Measurements from ENCODE around the gene ZNF853. TPM values are rescaled to one million over a fixed set of nuclear protein-coding genes. Genes with fewer than 3 reads are reported as not detected.
"Not testable (repeated sequence)": the region's sequence is repeated elsewhere in the genome, so short reads cannot be mapped to it uniquely, and the experiment has no call there.

ZNF853 gene
- total RNA-seq, 2 donors from 2014 or later, result 8.1 to 11.9 TPM

DNA sequence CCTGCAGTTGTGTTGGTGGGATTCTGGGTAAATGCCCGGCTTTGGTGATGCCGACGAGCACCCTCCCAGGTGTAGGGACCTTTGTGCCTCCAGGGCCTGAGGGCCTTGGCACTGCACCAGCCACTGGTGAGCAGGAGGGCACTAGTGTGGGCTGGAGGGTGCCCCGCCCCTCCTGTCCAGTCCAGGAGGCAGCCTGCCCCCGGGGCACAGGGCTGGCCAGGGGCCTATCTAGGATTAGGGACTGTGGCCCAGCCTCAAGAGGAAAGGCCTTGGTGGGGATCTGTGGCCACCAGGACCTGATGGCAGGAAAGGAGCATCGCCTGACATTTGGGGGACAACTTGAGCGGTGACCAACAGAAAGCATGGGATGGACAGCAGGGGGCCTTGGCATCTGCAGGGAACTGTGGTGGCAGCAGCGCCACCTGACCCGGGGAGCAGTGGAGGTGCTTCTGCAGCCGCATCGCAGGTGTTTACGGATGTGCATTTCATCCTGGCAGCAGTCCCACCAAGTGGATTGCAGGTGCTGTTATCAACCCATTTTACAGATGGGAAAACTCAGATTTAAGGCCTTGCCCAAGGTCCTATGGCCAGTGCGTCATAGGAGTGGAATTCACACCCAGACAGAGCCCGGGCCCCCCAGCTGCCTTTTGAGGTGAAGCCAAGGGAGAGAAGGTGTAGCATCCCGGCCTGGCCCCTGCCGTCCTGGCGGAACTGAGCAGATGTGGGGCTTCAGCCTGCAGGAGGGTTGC, 32.8 kb downstream of the ZNF853 start:
- DNase-seq (ENCODE audit: low spot score), result no peak
- intact Hi-C loops (cut with DNase I), result no loop called here

DNA sequence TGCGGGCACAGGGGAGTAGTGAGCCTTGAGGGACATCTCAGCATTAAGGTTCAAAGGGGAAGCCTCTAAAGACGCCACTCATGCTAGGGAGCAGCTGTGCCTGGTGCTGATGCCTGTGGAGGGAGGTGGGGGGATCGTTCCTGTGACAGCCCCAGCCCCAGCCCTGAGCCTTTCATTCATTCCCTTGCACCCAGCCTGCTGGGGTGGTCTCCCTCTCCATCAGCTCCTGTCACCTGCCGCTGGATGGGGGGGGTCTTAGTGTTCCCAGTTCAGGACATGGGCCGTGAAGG, 33.4 kb downstream of the ZNF853 start:
- intact Hi-C loops (cut with DNase I), result no loop called here
- DNase-seq (ENCODE audit: low spot score), result peak; percentile 53

DNA sequence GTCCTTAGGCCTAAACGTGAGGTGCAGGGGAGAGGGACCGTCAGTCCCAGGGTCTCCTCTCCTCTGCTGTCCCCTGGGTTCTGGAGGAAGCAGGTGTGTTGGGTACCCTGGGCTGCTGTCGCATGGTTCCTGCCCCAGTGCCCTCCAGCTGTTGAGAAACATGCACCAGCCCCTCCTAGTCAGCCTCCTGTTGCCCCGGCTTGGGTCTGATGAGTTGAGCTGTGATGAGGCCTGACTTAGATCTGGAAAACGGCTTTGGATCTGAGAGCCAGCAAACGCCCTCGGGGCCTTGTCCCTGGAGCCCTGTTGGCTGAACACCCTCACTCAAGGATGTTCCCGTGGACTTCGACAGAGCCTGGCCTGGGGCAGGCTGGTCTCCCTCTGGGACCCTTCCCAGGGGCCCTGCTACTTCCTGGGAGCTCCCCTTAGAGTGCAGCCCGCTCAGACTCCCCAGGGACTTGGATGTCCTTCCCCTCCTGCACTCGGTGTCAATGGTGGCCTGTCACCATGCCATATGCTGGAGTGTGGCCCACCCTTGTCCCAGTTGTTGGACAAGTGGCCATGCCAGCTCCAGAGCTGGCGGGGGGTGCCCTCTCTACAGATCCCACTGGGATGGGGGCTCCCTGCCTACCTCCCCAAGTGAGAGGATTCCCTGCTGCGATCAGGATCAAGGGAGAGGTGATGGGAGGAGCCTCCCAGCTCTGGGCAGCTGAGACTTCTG, 34.0 kb downstream of the ZNF853 start:
- peak; percentile 75 for DNase-seq (ENCODE audit: low spot score)
- intact Hi-C loops (cut with DNase I), result no loop called here

DNA sequence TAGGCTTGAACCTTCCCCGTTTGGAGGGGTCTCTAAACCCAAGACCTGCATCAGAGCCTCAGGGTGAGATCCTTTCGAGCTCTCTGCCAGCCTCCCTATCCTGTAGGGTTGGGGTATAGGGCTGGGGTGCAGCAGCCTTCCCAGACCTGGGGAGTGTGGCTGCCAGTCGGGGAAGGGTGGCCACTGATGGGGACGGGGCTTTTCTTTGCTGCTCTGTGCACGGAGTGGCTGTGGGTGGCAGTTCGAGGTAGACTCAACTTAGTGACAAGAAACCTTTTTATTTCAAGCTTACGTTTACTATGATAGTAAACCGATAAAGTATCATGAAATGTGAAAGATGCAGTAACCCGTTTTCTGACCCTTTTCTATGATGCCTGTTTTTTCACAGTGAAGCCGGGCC, 34.7 kb downstream of the ZNF853 start:
- intact Hi-C loops (cut with DNase I), result no loop called here
- DNase-seq (ENCODE audit: low spot score), result peak; percentile 52

DNA sequence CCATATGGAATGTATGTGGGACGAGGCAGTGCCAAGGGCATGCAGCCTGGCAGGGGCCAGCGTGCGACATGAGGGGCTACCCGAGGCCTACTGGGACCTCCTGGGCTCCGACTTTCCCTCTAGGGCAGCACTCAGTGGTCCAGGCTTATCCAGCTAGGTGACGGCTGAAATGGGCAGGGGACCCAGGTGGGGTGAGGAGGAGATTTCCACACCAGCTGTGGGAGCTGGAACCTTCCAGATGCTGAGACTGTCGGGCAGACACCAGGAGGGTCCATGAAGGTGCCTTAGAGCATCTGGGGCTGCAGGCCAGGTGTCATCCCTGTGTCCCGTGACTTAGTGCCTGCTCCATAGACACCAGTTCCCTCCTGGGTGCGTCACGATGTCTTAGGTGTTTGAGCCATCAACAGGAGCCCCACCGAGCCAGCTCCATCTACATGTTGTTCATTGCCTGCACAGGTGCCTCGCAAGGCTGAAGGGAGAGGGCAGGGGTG, 35.2 kb downstream of the ZNF853 start:
- peak; percentile 46 for DNase-seq (ENCODE audit: low spot score)
- intact Hi-C loops (cut with DNase I), result no loop called here

DNA sequence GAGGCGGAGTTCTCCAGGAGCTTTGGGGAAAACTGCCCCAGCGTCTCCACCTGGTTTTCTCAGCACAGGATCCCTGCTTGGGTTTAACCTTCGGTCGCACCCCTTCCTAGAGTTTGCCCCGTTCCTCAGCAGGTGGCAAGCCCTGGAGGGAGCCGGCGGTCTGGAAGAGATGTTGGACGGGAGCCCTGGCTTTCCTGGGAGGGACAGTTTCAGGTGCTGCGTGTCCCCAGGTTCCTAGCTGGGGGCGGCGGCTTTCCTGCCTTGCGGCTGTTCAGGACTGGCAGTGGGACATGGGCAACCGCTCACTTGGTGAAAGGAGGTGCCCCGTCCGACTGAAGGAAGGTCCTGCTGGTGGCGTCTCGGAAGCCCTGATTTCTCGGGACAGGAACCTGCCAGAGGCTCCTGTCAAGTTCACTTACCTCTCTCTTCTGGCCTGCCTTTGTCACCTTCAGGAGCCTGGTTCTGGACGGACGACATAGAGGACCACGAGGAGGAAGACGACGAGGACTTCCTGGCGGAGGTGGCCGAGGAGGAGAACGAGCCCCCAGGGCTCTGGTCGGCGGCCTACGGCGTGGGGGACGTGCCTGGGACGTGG, 36.5 kb downstream of the ZNF853 start:
- intact Hi-C loops (cut with DNase I), result no loop called here
- peak; percentile 71 for DNase-seq (ENCODE audit: low spot score)

DNA sequence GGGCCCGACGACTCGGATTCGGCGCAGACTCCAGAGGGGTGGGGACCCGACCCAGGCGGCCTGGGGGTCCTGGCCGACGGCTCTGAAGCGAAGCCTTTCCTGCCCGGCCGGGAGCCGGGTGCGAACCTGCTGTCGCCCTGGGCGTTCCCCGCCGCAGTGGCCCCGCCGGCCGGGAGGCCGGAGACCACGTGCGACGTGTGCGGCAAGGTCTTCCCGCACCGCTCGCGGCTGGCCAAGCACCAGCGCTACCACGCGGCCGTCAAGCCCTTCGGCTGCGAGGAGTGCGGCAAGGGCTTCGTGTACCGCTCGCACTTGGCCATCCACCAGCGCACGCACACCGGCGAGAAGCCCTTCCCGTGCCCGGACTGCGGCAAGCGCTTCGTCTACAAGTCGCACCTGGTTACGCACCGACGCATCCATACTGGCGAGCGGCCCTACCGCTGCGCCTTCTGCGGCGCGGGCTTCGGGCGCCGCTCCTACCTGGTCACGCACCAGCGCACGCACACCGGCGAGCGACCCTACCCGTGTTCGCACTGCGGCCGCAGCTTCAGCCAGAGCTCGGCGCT, 37.1 kb downstream of the ZNF853 start:
- intact Hi-C loops (cut with DNase I), result no loop called here
- DNase-seq (ENCODE audit: low spot score), result peak; percentile 67

DNA sequence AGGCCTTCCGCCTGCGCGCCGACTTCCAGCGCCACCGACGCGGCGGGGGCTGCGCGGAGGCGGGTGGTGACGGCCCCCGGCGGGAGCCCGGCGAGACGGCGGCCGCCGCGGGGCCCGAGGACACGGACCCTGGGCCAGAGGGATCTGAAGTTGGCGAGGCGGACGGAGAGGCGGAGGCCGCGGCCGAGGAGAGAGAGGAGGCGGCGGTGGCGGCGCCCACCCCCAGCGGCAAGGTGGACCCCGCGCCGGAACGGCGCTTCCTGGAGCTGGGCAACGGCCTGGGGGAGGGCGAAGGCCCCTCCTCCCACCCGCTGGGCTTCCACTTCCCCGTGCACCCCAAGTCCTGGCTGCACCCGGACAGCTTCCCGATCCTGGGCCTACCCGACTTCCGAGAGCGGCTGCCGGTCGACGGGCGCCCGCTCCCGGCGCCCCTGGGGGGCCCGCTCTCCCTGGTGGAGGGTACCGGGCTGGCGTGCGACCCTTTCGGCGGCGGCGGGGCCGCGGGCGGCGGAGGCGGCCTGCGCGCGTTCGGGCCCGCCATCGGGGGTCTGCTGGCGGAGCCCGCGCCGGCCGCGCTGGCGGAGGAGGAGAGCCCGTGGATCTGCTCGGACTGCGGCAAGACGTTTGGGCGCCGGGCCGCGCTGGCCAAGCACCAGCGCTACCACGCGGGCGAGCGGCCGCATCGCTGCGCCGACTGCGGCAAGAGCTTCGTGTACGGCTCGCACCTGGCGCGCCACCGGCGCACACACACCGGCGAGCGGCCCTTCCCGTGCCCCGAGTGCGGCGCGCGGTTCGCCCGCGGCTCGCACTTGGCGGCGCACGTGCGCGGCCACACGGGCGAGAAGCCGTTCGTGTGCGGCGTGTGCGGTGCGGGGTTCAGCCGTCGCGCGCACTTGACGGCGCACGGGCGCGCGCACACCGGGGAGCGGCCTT, 37.9 kb downstream of the ZNF853 start:
- intact Hi-C loops (cut with DNase I), result no loop called here
- DNase-seq (ENCODE audit: low spot score), result peak; percentile 60

DNA sequence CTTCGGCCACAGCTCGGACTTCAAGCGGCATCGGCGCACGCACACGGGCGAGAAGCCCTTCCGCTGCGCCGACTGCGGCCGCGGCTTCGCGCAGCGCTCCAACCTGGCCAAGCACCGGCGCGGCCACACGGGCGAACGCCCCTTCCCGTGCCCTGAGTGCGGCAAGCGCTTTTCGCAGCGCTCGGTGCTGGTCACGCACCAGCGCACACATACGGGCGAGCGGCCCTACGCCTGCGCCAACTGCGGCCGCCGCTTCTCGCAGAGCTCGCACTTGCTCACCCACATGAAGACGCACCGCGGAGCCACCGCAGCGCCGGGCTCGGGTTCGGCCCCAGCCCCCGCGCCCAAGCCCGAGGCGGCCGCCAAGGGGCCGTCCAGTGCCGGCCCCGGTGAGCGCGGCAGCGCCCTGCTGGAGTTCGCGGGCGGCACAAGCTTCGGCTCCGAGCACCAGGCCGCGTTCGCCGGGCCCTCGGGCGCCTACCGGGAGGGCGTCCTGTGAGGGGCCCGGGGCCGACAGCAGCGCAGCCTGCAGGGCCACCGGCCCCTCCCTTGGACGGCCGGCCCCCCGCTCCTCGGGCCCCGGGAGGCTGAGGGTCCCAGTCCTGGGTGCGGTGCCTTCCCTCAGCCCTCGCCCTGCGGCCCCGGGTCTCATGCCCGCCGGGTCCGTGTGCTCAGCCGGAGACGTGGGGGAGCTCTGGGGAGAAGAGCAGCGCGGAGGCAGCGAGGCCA, 38.9 kb downstream of the ZNF853 start:
- DNase-seq (ENCODE audit: low spot score), result peak; percentile 74
- intact Hi-C loops (cut with DNase I), result no loop called here

DNA sequence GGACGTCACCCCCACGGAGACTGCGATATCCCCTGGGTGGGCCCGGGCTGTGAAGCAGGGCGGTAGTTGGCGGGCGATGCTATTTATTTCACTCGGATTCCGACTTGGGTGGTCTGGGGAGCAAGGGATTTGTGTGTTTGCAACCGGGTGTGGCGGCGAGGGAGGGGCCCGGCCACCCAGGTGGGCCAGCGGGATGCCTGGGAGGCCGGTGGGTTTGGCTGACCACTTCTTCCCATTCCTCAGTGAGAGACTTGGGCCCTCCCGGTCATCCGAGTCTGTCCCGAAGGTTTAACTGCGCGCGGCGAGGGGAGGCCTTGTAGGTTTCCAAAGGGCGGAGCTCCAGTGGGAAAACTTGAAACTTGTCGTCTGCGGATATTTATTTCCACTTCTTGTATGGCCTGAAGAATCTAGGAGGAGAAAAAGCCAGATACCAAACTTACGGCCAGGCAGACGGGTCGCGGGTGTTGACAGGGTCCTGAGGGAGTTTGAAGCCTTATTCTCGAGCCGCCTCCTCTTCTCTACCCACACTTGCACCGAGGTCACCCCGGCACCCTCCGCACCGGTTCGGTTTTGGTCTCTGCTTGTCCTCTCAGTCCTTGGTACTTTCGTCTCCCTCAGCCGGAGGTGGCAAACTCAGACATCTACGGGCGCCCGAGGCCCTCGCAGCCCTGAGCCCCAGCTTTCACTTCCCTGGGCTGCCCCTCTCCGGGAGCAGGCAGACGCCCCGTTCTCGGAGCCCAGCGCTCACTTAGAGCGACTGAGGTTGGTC, 39.6 kb downstream of the ZNF853 start:
- DNase-seq (ENCODE audit: low spot score), result peak; percentile 66
- intact Hi-C loops (cut with DNase I), result no loop called here

DNA sequence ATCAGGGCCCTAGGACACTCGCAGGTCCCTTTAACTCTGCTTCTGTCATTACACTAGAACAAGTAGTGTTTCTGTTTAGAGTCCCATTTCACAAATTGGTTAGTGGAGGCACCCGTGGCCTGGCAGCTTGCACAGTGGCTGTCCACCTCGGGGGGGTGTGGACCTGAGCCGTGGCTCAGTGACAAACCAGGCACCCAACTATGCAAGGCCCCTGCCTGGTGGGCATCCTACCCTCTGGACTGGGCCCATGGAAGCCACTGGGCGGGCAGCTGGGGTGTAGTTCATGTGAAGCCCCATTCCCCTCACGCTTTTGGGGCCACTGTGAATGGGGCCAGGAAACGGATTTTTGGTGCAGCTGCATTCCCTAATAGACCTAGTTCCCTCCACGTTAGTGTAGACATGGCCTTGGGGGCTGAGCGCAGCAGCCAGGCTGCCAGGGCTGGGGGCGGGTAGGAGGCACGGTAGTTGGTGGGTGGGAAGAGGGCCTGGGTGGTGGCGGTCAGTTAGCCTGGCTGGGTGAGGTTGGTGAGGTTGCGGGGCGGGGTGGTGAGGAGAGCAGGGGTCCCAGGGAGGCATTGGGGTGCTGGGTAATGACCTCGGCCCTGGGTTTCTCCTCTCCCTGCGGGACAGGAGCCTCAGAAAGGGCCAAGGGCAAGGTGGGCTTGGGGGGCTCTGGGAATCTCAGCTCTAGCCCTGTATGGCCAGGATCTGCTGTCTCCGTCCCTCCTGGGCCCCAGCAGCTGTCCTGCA, 40.4 kb downstream of the ZNF853 start:
- DNase-seq (ENCODE audit: low spot score), result no peak
- intact Hi-C loops (cut with DNase I), result no loop called here

DNA sequence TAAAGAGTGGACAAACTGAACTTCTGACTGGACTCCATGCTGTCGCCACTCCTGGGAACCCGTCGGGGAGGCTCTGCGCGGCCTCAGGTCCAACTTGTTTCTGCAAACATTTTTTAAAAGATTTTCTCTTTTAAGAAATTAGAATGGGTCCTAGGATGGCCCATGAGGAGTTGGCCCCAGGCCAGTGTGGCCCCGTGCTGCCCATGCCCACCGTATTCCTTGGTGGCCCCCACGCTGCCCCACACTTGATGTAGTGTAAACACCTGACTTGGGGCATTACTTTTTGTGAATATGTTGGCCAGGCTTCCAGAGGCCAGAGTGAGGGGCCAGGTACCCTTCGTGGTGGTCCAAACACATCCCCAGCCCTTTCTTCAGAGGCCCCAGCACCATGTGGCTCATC, 41.0 kb downstream of the ZNF853 start:
- peak; percentile 79 for DNase-seq (ENCODE audit: low spot score)
- intact Hi-C loops (cut with DNase I), result no loop called here

DNA sequence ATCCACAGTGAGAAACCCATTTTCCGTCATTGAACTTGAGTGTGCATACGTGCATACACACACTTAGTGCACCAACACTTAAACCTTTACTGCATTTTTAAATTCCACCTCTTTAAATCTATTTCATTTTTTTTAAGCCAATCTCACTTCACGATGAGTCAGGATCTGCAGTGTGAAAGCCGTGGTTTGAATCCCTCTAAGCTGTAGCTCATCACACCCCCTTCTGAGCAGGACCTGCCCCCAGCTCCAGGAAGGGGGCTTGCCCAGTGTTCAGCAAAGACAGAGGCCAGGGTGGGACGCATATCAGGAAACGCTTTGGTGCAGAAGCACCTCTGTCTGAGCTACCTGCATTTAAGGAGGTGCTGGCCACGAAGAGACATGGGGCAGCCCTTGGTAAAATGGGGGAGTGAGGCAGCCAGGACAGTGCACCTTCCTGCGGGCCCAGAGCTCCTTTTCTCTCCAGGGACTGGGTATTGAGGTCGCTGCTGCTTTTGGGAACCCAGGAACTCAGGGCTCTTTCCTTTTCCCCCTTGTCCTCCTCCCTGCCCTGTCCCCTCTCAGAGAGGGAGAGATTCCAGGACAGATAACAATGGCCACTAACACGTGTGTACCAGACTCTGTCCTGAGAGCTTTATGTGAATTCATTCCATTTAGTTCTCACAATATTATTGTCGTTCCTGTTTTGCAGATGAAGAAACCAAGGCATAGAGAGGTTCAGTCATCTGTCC, 43.4 kb downstream of the ZNF853 start:
- intact Hi-C loops (cut with DNase I), result no loop called here
- DNase-seq (ENCODE audit: low spot score), result no peak

DNA sequence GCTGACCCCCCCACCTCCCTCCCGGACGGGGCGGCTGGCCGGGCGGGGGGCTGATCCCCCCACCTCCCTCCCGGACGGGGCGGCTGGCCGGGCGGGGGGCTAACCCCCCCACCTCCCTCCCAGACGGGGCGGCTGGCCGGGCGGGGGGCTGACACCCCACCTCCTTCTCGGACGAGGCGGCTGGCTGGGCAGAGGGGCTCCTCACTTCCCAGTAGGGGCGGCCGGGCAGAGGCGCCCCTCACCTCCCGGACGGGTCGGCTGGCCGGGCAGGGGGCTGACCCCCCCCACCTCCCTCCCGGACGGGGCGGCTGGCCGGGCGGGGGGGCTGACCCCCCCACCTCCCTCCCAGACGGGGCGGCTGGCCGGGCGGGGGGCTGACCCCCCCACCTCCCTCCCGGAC, 55.4 kb downstream of the ZNF853 start:
- DNase-seq (ENCODE audit: low spot score); intact Hi-C loops (cut with DNase I): not testable (repeated sequence)

Measured in posterior vena cava (tissue), 2 donors.